Measurements from ENCODE around the gene PRRG1. TPM values are rescaled to one million over a fixed set of nuclear protein-coding genes. Genes with fewer than 3 reads are reported as not detected.

The PRRG1 gene
- total and polyA plus RNA-seq, 2 of the 13 experiments (the other 11 are each of a cell fraction or from before 2014, with no cell fraction given), result 5.0 to 11.0 TPM

DNA sequence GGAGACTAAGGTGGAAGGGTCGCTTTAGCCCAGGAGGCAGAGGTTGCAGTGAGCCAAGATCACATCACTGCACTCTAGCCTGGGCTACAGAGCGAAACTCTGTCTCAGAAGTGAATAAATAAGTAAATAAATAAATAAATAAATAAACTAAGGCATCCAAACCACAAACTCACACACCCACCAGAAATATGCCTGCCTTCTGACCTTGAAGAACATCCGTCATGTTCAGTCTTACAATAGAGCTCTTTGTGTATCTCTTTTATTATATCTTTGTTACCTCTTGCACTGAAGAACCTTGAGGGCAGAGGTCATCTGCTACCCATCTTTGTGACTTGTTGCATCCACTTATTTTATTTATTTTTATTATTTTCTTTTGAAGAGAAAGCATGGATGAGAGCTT is 71.6 kb downstream of the PRRG1 start (continued):
- TF ChIP-seq, protein P1, sequence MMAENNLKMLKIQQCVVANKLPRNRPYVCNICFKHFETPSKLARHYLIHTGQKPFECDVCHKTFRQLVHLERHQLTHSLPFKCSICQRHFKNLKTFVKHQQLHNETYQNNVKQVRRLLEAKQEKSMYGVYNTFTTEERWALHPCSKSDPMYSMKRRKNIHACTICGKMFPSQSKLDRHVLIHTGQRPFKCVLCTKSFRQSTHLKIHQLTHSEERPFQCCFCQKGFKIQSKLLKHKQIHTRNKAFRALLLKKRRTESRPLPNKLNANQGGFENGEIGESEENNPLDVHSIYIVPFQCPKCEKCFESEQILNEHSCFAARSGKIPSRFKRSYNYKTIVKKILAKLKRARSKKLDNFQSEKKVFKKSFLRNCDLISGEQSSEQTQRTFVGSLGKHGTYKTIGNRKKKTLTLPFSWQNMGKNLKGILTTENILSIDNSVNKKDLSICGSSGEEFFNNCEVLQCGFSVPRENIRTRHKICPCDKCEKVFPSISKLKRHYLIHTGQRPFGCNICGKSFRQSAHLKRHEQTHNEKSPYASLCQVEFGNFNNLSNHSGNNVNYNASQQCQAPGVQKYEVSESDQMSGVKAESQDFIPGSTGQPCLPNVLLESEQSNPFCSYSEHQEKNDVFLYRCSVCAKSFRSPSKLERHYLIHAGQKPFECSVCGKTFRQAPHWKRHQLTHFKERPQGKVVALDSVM (CRISPR knock-in tag; IDR thresholded peaks at IDR 0.05), result no peak
- no peak for TF ChIP-seq GATAD2A (CRISPR knock-in tag; IDR thresholded peaks at IDR 0.05)
- TF ChIP-seq, protein P2, sequence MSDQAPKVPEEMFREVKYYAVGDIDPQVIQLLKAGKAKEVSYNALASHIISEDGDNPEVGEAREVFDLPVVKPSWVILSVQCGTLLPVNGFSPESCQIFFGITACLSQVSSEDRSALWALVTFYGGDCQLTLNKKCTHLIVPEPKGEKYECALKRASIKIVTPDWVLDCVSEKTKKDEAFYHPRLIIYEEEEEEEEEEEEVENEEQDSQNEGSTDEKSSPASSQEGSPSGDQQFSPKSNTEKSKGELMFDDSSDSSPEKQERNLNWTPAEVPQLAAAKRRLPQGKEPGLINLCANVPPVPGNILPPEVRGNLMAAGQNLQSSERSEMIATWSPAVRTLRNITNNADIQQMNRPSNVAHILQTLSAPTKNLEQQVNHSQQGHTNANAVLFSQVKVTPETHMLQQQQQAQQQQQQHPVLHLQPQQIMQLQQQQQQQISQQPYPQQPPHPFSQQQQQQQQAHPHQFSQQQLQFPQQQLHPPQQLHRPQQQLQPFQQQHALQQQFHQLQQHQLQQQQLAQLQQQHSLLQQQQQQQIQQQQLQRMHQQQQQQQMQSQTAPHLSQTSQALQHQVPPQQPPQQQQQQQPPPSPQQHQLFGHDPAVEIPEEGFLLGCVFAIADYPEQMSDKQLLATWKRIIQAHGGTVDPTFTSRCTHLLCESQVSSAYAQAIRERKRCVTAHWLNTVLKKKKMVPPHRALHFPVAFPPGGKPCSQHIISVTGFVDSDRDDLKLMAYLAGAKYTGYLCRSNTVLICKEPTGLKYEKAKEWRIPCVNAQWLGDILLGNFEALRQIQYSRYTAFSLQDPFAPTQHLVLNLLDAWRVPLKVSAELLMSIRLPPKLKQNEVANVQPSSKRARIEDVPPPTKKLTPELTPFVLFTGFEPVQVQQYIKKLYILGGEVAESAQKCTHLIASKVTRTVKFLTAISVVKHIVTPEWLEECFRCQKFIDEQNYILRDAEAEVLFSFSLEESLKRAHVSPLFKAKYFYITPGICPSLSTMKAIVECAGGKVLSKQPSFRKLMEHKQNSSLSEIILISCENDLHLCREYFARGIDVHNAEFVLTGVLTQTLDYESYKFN (CRISPR knock-in tag; conservative IDR thresholded peaks at IDR 0.05), result no peak
- no peak for TF ChIP-seq MEIS2 (CRISPR knock-in tag; IDR thresholded peaks at IDR 0.05)

DNA sequence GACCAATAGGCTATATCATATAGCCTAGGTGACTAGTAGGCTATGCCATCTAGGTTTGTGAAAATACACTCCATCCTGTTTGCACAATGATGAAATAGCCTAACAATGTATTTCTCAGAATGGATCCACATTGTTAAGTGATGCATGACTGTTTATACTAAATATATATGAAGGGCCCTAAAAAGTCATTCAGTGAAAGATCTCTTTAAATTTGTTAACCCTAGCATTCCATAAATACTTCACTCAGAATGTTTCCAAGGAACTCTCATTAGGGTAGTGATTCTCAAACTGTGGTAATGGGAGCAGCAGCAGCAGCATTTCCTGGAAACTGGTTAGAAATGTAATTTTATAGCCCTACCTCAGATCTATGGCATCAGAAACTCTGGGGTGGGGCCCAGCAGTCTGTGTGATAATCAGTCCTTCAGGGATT is 74.9 kb downstream of the PRRG1 start:
- no peak overlapping the region for H3K4me2 ChIP-seq (ENCODE audit: low read depth, low read length)
- H3K4me1 ChIP-seq (ENCODE audit: insufficient read depth, low read length), result no peaks in the 10 kb centered on the region
- H3K9ac ChIP-seq (ENCODE audit: insufficient read depth, low read depth, low read length), result no peak overlapping the region
- H3K27ac ChIP-seq (ENCODE audit: extremely low read length, insufficient read depth, low read length), result no peak overlapping the region
- POLR2A ChIA-PET, result no interaction called here
- no peak for DNase-seq (ENCODE audit: low spot score)
- H4K20me1 ChIP-seq (ENCODE audit: insufficient read depth, low read length), result no peaks in the 10 kb centered on the region
- no TSS peak for BruUV-seq (replicated peaks)
- no peaks in the 10 kb centered on the region for H3K79me2 ChIP-seq (ENCODE audit: insufficient read depth, low read length)
- in situ Hi-C loops (cut with HindIII; ENCODE audit: extremely low pct_ligation_motif_present, low pct_unique_long_range_greater_than_20kb) (no loop called here), intact Hi-C loops (cut with micrococcal nuclease; ENCODE audit: unreplicated experiment) (no loop called here)
- TF ChIP-seq ZNF720 (CRISPR knock-in tag; IDR thresholded peaks at IDR 0.05) (no peak), ETV5 (CRISPR knock-in tag; IDR thresholded peaks at IDR 0.05; ENCODE audit: borderline replicate concordance) (no peak)
- no peak overlapping the region for H2AFZ ChIP-seq (ENCODE audit: low read length)
- no peaks in the 10 kb centered on the region for H3K9me3 ChIP-seq (ENCODE audit: low read length)
- H3K4me3 ChIP-seq (replicated peaks in 1 of 3; ENCODE audit: insufficient read depth in 1 of 3, low read depth in 2 of 3, low read length in 3 of 3), result no peak overlapping the region
- no peaks in the 10 kb centered on the region for H3K36me3 ChIP-seq (replicated peaks in 1 of 2; ENCODE audit: control insufficient read depth in 1 of 2, insufficient read depth in 2 of 2, low read length in 2 of 2)
- ATAC-seq, result no peak
- no peaks in the 10 kb centered on the region for H3K27me3 ChIP-seq (ENCODE audit: control insufficient read depth in 1 of 2, insufficient read depth in 2 of 2, low read length in 2 of 2)
- FAIRE-seq, result no peak
- CTCF ChIA-PET (ENCODE audit: low intra/inter-chr PET ratio, low total read pairs), result no interaction called here

Data from HepG2 (cell line).